HG02763 (cell line): ENCODE results near the gene TADA2B.

Source experiments
- ATAC-seq: cut with Tn5 transposase; IDR thresholded peaks from one replicate; pipeline ENCODE4 v1.9.1; 2021; ENCODE audit warnings: mild to moderate bottlenecking, moderate library complexity; ENCODE audit not compliant: unreplicated experiment

TADA2B gene

GRCh38 chr4:7055111-7055989, 12.2 kb downstream of the TADA2B start:
- ATAC-seq, result no peak

DNA sequence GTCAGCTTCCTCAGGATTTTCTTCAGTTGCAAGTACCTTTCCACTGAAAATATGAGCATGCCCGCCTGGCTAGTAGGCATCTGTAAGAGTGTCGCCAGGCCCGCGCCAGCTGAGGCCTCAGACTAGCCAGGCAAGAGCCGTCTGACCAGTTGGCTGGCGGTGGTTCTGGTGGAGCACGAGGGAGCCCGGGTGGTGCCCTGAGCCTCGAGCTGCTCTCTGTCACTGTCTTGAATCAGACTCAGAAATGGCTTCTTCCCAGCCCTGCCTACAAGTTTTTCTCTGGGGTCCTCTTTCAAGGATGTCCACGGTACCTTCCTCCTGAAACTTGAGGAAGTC, 12.8 kb downstream of the TADA2B start:
- no peak for ATAC-seq

GRCh38 chr4:7058792-7059191, 15.6 kb downstream of the TADA2B start:
- no peak for ATAC-seq

DNA sequence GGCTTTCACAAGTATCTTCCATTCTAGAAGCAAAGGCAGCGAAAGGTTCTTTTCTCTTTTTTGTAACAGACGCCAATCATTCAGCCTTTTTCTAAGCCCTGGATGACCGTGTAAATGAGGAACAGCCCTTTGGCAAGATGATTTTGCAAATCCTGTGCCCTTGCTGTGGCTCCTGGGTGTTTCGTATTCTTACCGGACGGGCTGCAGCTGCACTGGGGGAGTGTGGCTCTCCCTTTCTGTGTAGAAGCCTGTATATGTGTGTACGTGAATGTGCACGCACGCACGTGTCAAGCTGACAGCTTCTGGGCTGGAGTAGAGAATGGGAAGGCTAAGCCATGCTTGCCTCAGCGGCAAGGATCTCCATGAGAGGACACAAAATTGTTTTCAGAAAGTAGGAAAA, 16.5 kb downstream of the TADA2B start:
- no peak for ATAC-seq

DNA sequence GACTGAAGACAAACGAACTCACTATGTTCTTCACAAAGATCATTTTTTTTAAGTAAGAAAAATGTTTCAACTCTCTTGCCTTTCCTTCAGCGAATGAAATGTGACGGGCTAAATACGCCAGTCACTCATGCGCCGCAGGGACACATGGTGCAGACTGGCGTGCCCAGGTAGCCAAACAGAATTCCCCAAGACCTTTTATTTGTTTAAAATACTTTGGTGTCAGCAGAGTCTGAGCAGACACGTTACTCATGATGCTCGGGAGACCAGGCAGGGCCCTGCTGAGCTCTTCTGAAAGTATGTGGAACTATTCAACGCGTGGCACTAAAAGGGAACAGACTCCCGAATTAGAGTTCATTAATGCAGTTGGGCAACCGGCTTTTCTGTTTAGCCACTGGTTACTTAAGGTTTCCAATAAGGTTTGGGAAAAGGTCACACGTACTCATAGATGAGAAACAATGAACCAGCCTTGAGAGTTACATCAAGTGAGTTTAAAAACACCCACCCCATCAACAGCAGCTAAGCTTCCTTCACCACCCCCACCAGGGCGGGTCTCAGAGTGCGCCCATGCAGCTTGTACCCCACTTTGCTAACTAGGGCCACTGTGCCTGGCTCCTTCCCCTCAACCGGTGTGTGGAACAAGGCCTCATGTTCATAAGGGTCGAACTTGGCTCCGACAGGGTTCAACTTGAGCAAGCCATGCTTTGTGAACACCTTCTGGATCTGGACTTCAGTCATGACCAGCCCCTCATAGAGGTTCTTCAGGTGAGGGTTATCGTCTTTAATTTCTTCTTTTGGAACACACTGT, 17.4 kb downstream of the TADA2B start:
- ATAC-seq, result no peak

GRCh38 chr4:7061815-7062214, 18.6 kb downstream of the TADA2B start:
- no peak for ATAC-seq

GRCh38 chr4:7062816-7063215, 19.6 kb downstream of the TADA2B start:
- no peak for ATAC-seq

DNA sequence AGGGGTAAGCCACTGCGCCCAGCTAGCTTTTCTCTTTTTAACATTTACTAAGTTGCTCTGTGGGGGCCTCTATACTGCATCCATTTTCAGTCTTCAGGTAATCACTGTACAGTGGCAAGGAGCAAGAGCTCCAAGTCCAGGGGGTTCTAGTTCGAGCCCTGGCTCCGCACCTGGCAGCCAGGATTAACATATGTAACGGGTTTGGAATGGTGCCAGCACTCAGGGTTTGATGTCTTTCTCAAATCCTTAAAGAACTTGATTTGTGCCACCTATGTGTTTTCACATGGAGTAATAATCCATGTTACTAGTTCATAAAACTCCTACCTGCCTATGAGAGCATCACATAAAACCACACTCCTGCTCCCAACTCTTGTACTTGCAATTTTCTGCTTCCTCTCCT, 20.2 kb downstream of the TADA2B start:
- no peak for ATAC-seq

- no peak for ATAC-seq
Observed at GRCh38 chr4:7066006-7066405, 22.8 kb downstream of the TADA2B start.

DNA sequence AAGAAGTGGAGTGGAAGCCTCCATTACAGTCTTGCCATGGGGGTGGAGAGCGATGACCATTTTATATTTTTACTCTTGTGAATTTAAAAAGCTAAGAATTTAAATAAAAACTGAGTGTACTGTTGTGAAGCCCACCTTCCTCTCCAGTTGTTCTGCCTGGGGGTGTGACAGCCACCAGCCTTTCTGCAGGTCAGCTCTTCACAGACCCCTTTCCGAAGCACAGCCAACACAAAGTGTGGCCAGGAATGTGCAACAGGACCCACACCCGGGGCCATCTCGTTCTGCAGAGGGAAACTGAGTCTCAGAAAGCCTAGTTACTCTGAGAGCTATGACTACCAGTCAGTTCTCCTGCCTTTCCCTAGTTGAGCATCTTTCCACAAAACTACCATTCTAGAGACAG, 23.3 kb downstream of the TADA2B start:
- ATAC-seq, result no peak

DNA sequence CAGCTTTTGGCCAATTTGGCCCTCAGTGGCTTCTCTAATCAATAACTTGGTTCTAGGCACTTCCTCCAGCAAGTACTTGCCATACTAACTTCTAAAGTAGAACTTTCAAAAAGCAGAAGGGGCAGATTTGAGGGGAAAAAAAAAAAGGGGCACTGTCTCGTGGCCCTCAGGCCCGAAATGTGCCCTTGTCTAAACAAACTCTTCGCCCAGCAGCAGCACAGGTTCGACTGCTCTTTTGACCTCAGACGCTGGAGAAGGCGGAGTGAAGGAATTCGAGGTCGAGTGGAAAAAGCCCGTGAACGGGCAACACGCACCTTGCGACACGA, 23.9 kb downstream of the TADA2B start:
- no peak for ATAC-seq

DNA sequence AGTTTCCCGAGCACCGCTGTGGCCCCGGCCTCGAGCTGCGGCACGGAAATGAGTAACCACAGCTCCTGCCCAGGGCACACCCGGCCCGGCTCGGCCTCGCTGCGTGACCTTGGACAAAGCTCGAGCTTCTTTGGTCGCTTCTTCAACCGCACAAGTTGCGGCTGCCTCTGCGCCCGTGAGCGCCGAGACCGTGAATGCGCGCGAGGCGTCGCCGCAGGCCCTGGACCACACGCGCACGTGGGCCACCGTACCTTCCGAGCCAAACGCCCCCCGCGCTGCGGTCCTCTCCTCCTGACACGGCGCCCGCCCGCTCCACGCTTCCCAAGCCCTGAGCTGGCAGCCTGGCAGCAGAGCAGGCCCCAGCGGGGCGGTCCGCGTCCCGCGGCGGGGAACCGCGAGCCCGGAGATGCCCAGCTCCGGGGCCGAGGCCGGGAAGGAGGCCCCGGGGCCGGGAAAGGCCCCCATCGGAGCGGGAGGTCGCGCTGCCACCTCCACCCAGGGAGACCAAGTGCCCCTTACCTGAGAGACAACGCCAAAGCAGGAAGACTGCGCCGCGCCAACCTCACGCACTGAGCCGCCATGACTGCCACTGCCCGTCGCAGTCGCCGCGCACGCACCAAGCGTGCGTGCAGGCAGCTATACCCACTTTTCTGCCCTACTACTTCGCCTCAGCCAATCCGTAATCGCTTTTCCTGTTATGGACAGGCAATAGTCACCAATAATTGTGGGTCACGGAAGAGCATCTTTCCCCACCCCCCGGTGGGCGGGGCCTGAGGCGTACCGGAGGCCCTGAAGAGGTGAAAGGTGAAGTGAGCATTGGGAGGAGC, 24.5 kb downstream of the TADA2B start, which contains the start of gene GRPEL1:
Gene GRPEL1 (minus strand): TSS at position 613 of the 827 bp plus-strand sequence. CDS start 32 bp downstream, at position 581.
- peak; percentile 92 for ATAC-seq

GRCh38 chr4:7068279-7068842, 25.2 kb downstream of the TADA2B start:
- ATAC-seq, result no peak

DNA sequence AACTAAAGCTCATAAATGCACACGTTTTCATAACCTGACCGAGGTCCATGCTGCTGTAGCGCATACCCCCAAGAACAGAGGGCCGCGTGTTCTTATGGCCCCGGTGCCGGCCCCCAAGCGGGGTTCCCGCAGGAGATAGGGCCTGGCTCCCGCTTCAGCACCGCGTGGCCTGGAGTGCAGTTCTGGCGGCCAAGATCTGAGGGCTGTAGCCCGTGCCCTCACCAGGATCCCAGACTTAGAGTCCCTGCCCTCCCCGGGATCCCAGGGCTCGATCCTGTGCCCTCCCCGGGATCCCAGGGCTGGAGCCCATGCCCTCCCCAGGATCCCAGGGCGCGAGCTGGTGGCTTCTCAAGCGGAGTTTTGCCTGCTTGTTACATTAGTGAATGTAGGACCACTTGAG, 25.7 kb downstream of the TADA2B start:
- ATAC-seq, result no peak

DNA sequence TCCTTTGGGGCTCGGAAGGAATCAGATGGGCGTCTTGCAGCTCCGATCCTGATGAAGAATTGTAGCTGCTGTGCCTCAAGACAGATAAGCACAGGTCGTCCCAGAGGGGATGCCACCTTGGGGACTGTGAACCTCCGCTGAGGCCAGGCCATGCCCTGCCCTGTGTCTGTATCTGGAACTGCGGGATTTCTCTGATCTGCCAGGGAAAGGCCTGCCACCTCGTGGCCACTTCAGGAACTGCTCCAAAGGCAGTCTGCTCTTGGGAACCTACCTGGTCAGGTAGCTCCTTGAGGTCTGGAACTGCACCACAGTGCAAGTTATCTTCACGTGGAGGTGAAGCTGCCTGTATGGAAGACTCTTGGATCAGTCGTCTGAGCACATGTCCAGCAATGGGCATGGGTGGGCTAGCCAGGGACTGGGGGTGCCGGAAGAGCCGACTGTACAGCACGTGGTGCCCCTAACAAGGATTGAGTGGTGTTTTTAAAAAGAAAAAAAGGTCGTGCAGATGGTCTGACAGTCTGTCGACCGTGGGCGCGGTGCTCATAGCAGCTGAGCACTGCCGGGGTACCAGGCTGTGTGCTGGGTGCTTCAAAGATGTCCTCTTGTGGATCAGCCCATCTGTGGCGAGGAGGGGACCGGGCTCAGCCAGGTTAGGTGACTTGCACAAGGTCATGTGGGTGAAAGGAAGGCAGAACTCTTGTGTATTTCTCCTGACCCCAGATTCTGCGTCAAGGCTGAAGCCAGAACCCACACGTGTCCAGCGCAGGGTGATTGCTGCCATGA, 27.7 kb downstream of the TADA2B start:
- no peak for ATAC-seq

DNA sequence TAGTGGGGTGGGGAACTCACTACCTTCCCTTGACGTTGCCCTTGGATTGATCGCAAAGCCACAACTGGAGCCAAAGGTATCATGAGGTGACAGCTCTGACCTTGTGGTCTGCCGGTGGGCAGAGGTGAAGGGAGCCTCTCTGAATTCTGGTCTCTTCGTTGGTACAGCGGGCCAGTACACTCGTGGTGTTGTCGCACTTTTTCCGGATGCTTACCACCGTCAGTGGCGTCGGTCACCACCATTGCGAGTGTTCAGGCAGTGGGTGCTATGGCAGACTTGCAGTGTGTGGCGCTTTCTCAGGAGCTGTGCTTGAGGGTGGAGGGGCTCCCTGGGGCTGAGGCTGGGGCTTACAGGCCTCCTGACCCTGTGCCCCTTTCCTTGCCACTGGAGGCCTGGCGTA, 29.9 kb downstream of the TADA2B start:
- no peak for ATAC-seq

- ATAC-seq, result no peak
Observed at GRCh38 chr4:7073526-7074390, 30.6 kb downstream of the TADA2B start.

GRCh38 chr4:7074426-7074825, 31.3 kb downstream of the TADA2B start:
- ATAC-seq, result no peak

DNA sequence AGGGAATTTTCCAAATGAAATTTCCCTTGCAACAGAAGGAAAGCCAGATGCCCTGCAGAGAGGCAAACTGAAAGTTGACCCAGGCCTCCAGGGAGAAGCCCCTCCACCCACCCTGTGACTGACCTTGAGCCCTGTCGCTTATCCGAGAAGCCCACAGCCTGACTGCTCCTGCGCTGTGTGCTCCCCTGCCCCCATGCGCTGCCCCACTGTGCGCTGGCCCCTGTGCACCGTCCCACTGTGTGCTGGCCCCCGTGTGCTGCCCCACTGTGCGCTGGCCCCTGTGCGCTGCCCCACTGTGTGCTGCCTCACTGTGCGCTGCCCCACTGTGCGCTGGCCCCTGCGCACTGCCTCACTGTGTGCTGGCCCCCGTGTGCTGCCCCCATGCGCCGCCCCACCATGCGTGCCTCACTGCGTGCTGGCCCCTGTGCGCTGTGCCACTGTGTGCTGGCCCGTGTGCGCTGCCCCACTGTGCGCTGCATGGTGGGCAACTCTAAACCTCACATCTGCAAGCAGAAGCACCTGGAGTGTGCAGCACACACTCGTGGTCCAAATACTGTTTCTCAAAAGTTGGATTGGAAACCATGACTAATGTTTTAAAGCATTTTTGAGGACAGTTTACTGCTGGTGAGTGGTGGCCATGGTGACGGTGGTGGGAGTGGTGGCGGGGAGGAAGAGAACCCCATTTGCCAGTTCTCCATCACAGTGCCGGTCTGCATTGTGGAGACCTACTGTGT, 33.0 kb downstream of the TADA2B start:
- ATAC-seq, result no peak
